Heart left ventricle (tissue), 16 donors: ENCODE results near the gene TBX5. TPM values are rescaled to one million over a fixed set of nuclear protein-coding genes. Genes with fewer than 3 reads are reported as not detected.
A peak's percentile ranks its signal among the peaks of the same experiment; 100 is the strongest.

Experiments used
- ATAC-seq, 4 donors: fragments of 200-7000 bp; cut with Tn5 transposase; one replicate each; pipeline ENCODE4 v1.9.1; 2020 to 2022; ENCODE audit warnings: moderate library complexity in 4 of 4, mild to moderate bottlenecking in 3 of 4, moderate number of reproducible peaks in 1 of 4
- DNase-seq, 5 donors: peaks; one replicate each; pipeline ENCODE4 v3.0.0-alpha.2; 2020
- H3K27ac ChIP-seq, 12 donors: fragments of 200-600 bp; sonication (generic) in 4 of 12; one replicate each; pipeline versions ENCODE4 v1.5.0 to v1.8.0; 2016 to 2022; ENCODE audit warnings: mild to moderate bottlenecking in 2 of 12
- H3K27me3 ChIP-seq, 9 donors: fragments of 200-600 bp; sonication (generic) in 2 of 9; one replicate each; pipeline versions ENCODE4 v1.5.1 to v1.8.0; 2016 to 2022; ENCODE audit warnings: mild to moderate bottlenecking in 3 of 9
- H3K36me3 ChIP-seq, 9 donors: fragments of 200-600 bp; sonication (generic) in 2 of 9; one replicate each; pipeline versions ENCODE4 v1.5.0 to v1.8.0; 2018 to 2022; ENCODE audit warnings: mild to moderate bottlenecking in 2 of 9
- H3K4me1 ChIP-seq, 12 donors: fragments of 200-600 bp; sonication (generic) in 4 of 12; one replicate each; pipeline versions ENCODE4 v1.5.0 to v1.8.0; 2016 to 2022; ENCODE audit warnings: mild to moderate bottlenecking in 3 of 12
- H3K4me3 ChIP-seq, 12 donors: fragments of 200-600 bp; sonication (generic) in 4 of 12; one replicate each; pipeline versions ENCODE4 v1.5.0 to v1.8.0; 2017 to 2022; ENCODE audit warnings: mild to moderate bottlenecking in 9 of 12, moderate library complexity in 4 of 12
- H3K9me3 ChIP-seq, 12 donors: fragments of 200-600 bp; sonication (generic) in 4 of 12; one replicate each; pipeline versions ENCODE4 v1.5.0 to v1.8.0; 2016 to 2022; ENCODE audit warnings: mild to moderate bottlenecking in 1 of 12
- CTCF ChIP-seq, 12 donors: fragments of 200-600 bp; sonication (generic) in 4 of 12; IDR thresholded peaks; one replicate each; pipeline versions ENCODE4 v1.5.0 to v1.8.0; 2018 to 2022; ENCODE audit warnings: antibody characterized with exemption in 12 of 12, mild to moderate bottlenecking in 5 of 12
- POLR2A ChIP-seq, 2 donors: fragments of 450-650 bp; IDR thresholded peaks; one replicate each; pipeline ENCODE4 v1.6.1; 2017; ENCODE audit warnings: antibody characterized with exemption in 2 of 2, mild to moderate bottlenecking in 2 of 2, moderate library complexity in 2 of 2
- WGBS, 4 donors: extraction: QIAGEN DNeasy Blood & Tissue Kit in 2 of 4; methylation state at CpG; one replicate each; pipeline versions ENCODE4 v1.1.5 to v1.1.7; 2013 to 2018; 5-methylcytosine and 5-hydroxymethylcytosine counted together
- intact Hi-C, 10 donors: fragments of 100-400 bp; cut with DNase I; formaldehyde crosslinking; loops; one replicate each; pipeline versions ENCODE4 v1.11.1 to v1.14.2; 2022
- polyA plus RNA-seq, 2 donors: library from polyadenylated mRNA; stranded (reverse); fragments of 200-250 nt; gene quantifications; one replicate each; pipeline ENCODE4 v1.2.3, GENCODE V29; 2013
- total RNA-seq, 9 donors: library from RNA; depleted of rRNA in 2 of 9; stranded (reverse); fragments of >200 nt in 2 of 9; fragmentation: NEBNext Ultra II Directional in 3 of 9; extraction: Animal tissue kit (Norgen Biotek cat#: 25700) in 3 of 9; gene quantifications; one replicate each; pipeline versions ENCODE4 v1.1.0 to v1.2.4, GENCODE V29; 2016 to 2023
- donor health status: ischemic (EF 13 %, LVEDD 7.1; RV severe dilation, severe dysfunction).
- donor health status: healthy with polysubstance abuse.
- donor health status: DM: no; HTN: yes; CAD: no.
- donor health status: DM: no; HTN: no; CAD: no.
- donor health status: ischemic (EF 25% LVEDD 6.9; RV normal size, moderate dysfunction).
- donor health status: ischemic (EF 25% LVEDD 5.7; RV mildly dilated, moderate dysfunction).
- donor health status: healthy.
- donor health status: DM: yes; HTN: yes; CAD: no.
- donor health status: ischemic (EF 35%, LVEDD 5.7; RV mildly dilated, moderate dysfunction).
- donor health status: nonischemic (EF 11% LVEDD 7.7; RV severe dilation, severe dysfunction).
- donor health status: DM: yes; HTN: yes; CAD: no.
- donor health status: PGD.
- donor health status: ischemic (EF 29% LVEDD 5.4; RV normal size, mild dysfunction).
- donor health status: nonischemic (EF 23%, LVEDD 6.1; RV moderate dilation, normal function).

Gene TBX5
- total and polyA plus RNA-seq, 11 donors: 8.1 to 74.5 (median 42.5) TPM

- peak in 1 of 4 donors; percentile 15 for ATAC-seq
- TF ChIP-seq POLR2A (IDR thresholded peaks at IDR 0.05): no peak
- TF ChIP-seq CTCF (IDR thresholded peaks at IDR 0.05): no peak
- 79 to 87% (median 82%) methylated on average over 2 of the region's 2 CpGs for WGBS, 4 donors
- H3K36me3 ChIP-seq: no peaks in the 10 kb centered on the region
- H3K27ac ChIP-seq: no peak overlapping the region
- no peaks in the 10 kb centered on the region for H3K27me3 ChIP-seq
- peaks cover 0 to 3% (median 0%) of the 10 kb centered on the region in 12 donors for H3K9me3 ChIP-seq
- intact Hi-C loops: no loop called here
- DNase-seq: no peak
- peaks cover 0 to 11% (median 2%) of the 10 kb centered on the region in 12 donors for H3K4me1 ChIP-seq
- no peak overlapping the region for H3K4me3 ChIP-seq
Observed at GRCh38 chr12:114318984-114319383, 87.0 kb downstream of the TBX5 start.

GRCh38 chr12:114316076-114316475, 89.9 kb downstream of the TBX5 start:
- no peak overlapping the region for H3K27ac ChIP-seq
- no peak for TF ChIP-seq CTCF (IDR thresholded peaks at IDR 0.05)
- TF ChIP-seq POLR2A (IDR thresholded peaks at IDR 0.05): no peak
- 9 to 17% (median 13%) methylated on average over 5 of the region's 5 CpGs for WGBS, 4 donors
- DNase-seq (peak in 2 of 5 donors; percentile 28 to 50), ATAC-seq (peak in 3 of 4 donors; percentile 44 to 77 (median 49))
- intact Hi-C loops: no loop called here
- peaks cover 0 to 12% (median 2%) of the 10 kb centered on the region in 12 donors for H3K4me1 ChIP-seq
- no peak overlapping the region for H3K4me3 ChIP-seq
- no peaks in the 10 kb centered on the region for H3K27me3 ChIP-seq
- H3K36me3 ChIP-seq: no peaks in the 10 kb centered on the region
- H3K9me3 ChIP-seq: no peaks in the 10 kb centered on the region

- H3K9me3 ChIP-seq: no peaks in the 10 kb centered on the region
- ATAC-seq: peak in 1 of 4 donors; percentile 18
- intact Hi-C loops: no loop called here
Observed at GRCh38 chr12:114314974-114315720, 90.8 kb downstream of the TBX5 start.

More at GRCh38 chr12:114314974-114315720, 90.8 kb downstream of the TBX5 start:
- Histone ChIP-seq H3K27me3 (no peaks in the 10 kb centered on the region), H3K27ac (no peak overlapping the region), H3K4me1 (peaks cover 0 to 12% (median 2%) of the 10 kb centered on the region in 12 donors), H3K36me3 (no peaks in the 10 kb centered on the region), H3K4me3 (no peak overlapping the region)
- no peak for DNase-seq
- no peak for TF ChIP-seq POLR2A (IDR thresholded peaks at IDR 0.05)
- no peak for TF ChIP-seq CTCF (IDR thresholded peaks at IDR 0.05)
- 87 to 94% (median 90%) methylated on average over 16 of the region's 16 CpGs for WGBS, 4 donors
